ENCODE results near the gene SERPINC1. TPM values are rescaled to one million over a fixed set of nuclear protein-coding genes. Genes with fewer than 3 reads are reported as not detected.

The SERPINC1 gene
- total and polyA plus RNA-seq, 2 of the 13 experiments (the other 11 are each of a cell fraction or from before 2014, with no cell fraction given): 142 to 205 TPM

DNA sequence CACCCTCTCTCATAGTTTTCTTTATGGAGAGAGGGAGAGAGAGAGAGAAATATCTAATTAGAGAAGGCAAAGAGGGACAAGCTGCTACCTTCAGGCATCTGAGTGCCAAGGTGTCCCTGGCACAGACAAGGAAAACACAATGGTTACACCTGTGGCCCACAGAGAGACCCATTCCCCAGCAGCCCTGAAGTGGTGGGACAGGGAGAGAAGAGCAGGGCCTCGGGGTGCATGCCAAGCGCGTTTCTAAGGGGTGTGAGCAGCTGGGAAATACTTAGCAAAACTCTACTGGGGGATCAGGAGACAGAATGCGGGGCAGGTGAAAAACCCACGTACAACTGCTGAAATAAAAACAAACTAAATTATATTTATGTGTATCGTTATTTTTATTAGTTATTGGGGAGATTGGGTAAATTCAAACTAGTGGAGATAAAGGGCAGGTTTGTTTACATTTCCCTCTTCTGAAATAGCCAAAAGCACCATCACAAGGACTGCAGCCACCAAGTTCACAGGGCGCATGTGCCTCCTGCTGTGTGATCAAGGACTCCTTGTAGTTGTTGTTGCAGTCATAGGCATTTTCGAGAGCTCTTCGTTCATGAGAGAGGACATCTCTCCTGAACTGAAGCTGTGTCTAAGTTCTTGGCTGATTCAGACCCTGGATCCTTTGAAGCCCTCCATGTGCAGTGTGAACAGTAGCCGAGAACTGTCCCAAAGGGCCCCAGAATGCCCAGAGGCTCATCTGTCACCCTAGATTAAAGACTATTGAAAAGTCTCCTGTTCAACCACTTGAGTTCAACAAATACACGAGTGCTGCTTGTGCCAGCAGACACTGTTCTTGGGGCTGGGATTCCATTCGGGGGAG, 737 bp upstream of the SERPINC1 start (continued):
- TF ChIP-seq THAP7 (CRISPR knock-in tag; IDR thresholded peaks at IDR 0.05) (no peak), PLSCR1 (CRISPR knock-in tag; IDR thresholded peaks at IDR 0.05; ENCODE audit: borderline replicate concordance) (no peak), ZNF337 (CRISPR knock-in tag; IDR thresholded peaks at IDR 0.05; ENCODE audit: borderline replicate concordance, low read depth) (no peak), SNAPC4 (CRISPR knock-in tag; IDR thresholded peaks at IDR 0.05) (no peak), ZNF605 (CRISPR knock-in tag; IDR thresholded peaks at IDR 0.05) (0 out of 2 replicates have a peak, but pooled peaks have one; percentile 17), GZF1 (CRISPR knock-in tag; IDR thresholded peaks at IDR 0.05) (no peak), ZNF724P (CRISPR knock-in tag; IDR thresholded peaks at IDR 0.05; ENCODE audit: borderline replicate concordance) (no peak), CAMTA2 (CRISPR knock-in tag; IDR thresholded peaks at IDR 0.05; ENCODE audit: borderline replicate concordance) (no peak), ZNF567 (CRISPR knock-in tag; IDR thresholded peaks at IDR 0.05; ENCODE audit: borderline replicate concordance) (no peak), CSRNP1 (CRISPR knock-in tag; IDR thresholded peaks at IDR 0.05) (no peak), SALL1 (CRISPR knock-in tag; IDR thresholded peaks at IDR 0.05) (0 out of 2 replicates have a peak, but pooled peaks have one; percentile 5), WIZ (CRISPR knock-in tag; IDR thresholded peaks at IDR 0.05) (no peak), TEAD2 (CRISPR knock-in tag; IDR thresholded peaks at IDR 0.05) (no peak), ZC3H4 (CRISPR knock-in tag; IDR thresholded peaks at IDR 0.05; ENCODE audit: borderline replicate concordance) (no peak), FOXJ3 (CRISPR knock-in tag; IDR thresholded peaks at IDR 0.05; ENCODE audit: borderline replicate concordance) (0 out of 2 replicates have a peak, but pooled peaks have one; percentile 3), ZBTB8A (CRISPR knock-in tag; IDR thresholded peaks at IDR 0.05; ENCODE audit: borderline replicate concordance, low read depth) (no peak), FOXP1 (IDR thresholded peaks at IDR 0.05) (no peak), FOXP1 (CRISPR knock-in tag; IDR thresholded peaks at IDR 0.05) (no peak), KDM2A (CRISPR knock-in tag; IDR thresholded peaks at IDR 0.05; ENCODE audit: borderline replicate concordance, low read depth) (no peak), HMG20A (CRISPR knock-in tag; IDR thresholded peaks at IDR 0.05; ENCODE audit: borderline replicate concordance) (0 out of 2 replicates have a peak, but pooled peaks have one; percentile 22), ZNF260 (CRISPR knock-in tag; IDR thresholded peaks at IDR 0.05; ENCODE audit: borderline replicate concordance, low read depth) (no peak), DR1 (CRISPR knock-in tag; IDR thresholded peaks at IDR 0.05) (no peak)

All from HepG2 (cell line).